Glomerular visceral epithelial cell (primary cell): ENCODE measurements around the gene VMAC.
"Not testable (repeated sequence)": the region's sequence is repeated elsewhere in the genome, so short reads cannot be mapped to it uniquely, and the experiment has no call there.

Source experiments
- DNase-seq: peaks from one replicate; pipeline ENCODE4 v3.0.0-alpha.2; 2016; ENCODE audit errors: extremely low spot score

Gene VMAC

DNA sequence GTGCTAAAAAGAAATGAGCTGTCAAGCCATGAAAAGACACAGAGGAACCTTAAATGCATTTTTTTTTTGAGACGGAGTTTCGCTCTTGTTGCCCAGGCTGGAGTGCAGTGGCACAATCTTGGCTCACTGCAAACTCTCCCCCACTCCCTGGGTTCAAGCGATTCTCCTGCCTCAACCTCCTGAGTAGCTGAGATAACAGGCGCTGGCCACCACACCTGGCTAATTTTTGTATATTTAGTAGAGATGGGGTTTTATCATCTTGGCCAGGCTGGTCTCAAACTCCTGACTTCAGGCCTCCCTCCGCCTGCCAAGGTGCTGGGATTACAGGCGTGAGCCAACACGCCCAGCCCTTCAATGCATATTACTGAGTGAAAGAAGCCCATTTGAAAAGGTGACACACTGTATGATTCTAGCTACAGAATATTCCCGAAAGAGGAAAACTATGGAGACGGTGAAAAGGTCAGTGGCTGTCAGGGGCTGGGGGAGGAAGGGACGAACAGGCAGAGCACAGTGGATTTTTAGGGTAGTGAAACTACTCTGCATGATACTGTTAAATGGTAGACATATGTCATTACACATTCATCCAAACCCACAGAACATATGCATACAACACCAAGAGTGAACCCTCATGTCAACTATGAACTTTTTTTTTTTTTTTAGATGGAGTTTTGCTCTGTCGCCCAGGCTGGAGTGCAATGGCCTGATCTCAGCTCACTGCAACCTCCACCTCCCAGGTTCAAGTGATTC, 20.4 kb upstream of the VMAC start:
- not testable (repeated sequence) for DNase-seq

DNA sequence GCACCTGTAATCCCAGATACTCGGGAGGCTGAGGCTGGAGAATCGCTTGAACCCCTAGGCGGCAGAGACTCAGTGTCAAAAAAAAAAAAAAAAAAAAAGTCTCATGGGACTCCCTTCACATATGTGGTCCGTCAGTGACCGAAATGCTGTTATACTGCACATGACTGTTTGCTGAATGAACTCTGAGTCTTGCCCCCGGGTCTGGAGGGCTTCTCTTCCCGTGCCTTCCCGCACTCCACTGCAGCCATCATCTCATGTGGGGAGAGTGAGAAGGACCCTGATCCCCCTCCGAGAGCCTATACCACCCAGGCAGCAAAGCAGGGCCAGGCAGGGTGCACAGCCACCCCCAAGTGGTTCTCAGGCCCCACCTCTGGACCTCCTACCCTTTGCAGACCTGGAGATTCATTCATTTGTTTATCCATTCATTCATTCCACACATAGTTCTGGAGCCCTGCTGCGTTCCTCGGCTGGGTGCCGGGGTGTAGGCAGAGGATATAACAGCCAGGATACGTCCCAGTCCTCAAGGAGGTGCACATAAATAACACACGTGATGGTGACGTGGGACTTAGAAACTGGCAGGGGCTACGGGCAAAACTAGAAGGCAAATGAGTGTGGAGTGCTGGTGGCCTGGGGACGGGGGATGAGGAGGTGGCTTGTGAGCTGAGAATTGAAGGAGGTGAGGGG, 15.2 kb upstream of the VMAC start:
- DNase-seq = no peak

DNA sequence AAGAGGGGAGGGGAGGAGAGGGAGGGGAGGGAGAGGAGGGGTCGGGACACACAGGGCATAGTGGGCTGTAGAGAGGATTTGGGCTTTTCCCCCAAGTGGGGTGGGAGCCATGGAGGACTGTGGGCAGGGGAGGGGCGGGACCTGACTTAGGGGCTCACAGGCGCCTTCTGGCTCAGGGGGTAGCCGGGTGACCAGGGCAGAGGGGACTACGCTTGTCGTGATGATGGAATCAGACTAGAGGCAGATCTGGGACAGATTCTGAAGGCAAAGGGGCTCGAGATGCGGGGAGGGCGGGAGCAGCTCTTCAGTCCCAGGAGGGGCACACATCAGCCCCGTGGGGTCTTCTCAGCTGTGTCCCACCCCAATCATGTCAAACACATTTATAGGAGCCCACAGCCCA, 14.6 kb upstream of the VMAC start:
- DNase-seq = no peak

DNA sequence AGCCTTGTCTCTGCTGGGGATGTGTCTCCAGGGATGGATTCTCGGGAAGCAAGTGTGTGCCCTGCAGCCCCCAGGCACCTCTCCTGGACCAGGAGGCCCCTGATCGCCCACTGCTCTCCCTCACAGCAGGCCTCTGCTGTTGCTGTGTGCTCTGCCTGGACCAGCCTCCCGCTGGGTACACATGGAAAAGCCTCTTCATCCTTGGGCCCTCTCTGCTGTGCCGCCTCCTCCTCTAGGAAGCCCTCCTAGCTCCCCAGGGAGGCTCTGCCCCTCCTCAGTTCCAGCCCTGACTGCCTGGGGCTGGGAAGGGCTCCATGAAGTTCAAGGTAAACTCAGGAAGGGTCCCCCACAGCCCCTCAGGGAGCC, 13.1 kb upstream of the VMAC start:
- no peak for DNase-seq

DNA sequence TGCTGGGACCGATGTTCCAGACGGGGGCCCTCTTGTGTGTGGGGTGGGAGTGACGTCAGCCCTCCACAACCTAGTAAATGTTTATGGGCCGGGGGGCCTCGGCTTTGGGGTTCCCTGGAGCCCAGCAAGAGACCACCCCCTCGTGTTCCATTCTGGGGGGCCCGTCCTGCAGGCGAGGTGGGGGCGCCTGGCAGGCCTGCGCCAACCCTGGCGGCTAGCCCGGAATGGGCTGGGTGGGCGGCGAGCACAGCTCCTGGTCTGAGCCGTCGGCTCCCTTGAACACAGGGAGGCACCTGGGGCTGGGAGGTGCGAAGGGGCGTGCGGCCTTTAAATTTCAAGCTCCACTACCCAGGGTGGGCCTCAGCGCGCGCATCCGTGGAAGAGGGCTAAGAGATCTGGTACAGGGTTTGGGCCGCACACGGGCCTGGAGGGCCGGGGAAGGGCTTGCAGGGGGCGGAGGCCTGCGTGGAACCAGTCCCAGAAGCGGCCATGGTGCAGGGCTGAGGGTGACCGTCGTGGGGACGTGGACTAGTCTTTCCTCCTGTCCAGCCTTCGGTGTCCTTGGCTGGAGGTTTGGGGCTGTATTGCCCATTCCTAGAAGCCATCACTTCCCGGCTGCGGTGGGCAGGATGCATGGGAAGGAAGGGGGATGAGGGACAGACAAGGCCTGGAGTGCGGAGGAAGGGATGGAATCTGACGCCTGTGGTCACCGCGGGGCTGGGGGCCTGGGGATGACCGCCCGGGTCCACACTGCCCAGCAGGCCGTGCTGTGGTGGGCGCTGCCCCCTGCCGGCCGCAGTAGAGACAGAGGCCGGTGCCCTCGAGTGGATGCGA, 12.5 kb upstream of the VMAC start:
- DNase-seq = peak; percentile 64

DNA sequence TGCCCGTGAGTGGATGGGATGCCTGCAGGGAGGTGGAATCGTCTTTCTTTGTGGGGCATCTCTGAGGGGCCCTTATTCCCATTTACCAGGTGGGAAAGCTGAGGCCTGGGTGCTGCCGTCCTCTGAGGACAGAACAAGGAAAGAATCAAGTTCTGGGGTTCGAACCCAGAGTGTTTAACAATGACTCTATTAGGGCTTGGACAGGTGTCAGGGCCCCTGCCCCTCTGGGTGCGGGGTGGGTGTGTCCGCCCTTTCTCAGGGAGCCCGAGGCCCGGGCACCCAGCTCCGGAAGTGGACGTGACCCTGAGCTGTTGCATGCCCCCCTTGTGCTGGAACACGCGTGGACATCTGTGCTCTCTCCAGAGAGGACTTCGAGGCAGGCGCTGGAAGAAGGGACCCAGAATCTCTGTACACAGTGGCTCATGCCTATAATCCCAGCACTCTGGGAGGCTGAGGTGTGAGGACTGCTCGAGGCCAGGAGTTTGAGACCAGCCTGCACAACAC, 11.8 kb upstream of the VMAC start:
- DNase-seq = no peak

GRCh38 chr19:5893296-5893903, 11.3 kb upstream of the VMAC start:
- DNase-seq = no peak

- no peak for DNase-seq
Measured at GRCh38 chr19:5893907-5894703, 10.6 kb upstream of the VMAC start.

DNA sequence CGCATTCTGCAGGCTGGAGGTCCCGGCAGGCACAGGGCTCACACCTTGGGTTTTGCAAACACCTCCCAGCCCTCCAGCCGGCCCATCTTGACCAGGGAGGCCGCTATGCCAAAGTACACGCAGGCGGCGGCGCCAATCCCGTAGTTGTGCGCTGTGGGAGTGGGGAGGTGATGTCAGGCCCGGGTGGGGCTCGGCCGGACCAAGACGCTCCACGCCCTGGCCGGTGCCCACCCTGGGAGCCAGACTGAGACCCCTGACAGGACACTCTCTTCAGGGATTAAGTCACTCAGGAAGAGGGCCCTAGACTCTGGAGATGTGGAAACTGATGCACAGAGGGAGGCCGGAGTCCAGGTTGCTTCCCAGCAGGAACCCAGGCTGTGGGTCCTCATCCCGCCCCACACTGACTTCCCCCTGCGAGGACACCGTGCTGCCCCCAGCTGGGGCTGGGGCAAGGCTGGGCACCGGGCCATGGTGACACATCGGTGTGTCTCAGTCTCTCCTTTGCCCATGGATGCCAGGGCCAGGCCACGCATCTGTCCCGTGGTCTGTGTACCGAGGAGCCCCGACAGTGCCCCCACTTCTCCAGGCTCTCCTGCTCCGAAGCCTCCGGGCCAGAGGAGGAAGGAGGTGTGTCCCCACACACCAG, 9.8 kb upstream of the VMAC start:
- no peak for DNase-seq

GRCh38 chr19:5895409-5895808, 9.3 kb upstream of the VMAC start:
- no peak for DNase-seq

- no peak for DNase-seq
Measured at GRCh38 chr19:5895890-5896289, 8.8 kb upstream of the VMAC start.

- DNase-seq = no peak
Measured at GRCh38 chr19:5896365-5897076, 8.2 kb upstream of the VMAC start.

GRCh38 chr19:5897189-5897969, 7.3 kb upstream of the VMAC start:
- DNase-seq = no peak

DNA sequence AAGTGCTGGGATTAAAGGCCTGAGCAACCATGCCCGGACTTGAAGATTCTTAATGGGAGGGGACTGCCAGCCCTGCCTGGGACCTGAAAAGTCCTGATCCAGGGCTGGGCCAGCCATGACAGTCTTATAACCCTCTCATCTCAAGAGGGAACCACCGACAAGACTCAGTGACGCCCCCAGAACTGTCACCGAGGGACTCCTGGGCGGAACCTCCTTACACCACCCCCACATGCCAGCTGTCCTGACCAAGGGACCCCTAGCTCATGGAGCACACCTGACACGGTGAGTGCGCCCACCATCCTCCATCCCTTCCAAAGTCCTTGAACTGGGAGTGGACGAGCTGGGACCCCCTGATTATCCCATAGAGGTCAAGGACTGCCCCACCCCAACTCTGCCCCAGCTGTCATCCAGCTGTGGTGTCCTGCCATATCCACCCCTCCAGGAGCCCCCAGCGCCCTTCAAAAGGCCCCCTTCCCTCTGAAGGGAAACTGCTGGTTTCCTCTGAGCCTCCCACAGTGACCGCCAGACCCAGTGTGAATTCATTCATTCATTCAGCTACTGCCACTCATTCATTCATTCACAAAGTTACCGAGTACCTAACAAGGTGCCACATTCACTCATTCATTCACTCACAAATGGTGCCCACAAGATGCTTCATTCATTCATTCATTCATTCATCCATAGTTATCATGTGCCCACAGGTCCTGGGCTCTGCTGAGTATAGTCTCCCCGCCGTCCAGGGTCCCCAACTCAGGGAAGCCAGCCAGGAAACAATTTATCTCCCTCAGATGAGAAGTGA, 4.7 kb upstream of the VMAC start:
- DNase-seq = no peak

DNA sequence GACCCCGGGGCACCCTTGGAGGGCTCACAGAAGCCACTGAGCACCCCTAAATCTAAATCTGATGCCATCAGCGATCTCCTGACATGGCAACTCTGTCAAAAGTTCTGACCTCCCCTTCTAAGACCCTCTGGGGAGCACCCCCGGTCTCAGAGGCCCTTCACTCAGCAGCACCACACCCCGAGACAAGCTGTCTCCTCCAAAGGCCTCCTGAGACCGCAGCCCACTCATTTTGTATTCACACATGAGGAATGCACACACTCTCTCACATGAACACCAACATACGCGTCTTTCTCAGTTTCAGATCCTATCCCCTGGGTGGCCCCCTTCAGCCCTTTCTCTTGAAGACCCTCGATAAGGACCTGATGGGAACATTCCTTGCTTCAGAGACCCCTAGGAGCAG, 3.7 kb upstream of the VMAC start:
- DNase-seq = no peak

DNA sequence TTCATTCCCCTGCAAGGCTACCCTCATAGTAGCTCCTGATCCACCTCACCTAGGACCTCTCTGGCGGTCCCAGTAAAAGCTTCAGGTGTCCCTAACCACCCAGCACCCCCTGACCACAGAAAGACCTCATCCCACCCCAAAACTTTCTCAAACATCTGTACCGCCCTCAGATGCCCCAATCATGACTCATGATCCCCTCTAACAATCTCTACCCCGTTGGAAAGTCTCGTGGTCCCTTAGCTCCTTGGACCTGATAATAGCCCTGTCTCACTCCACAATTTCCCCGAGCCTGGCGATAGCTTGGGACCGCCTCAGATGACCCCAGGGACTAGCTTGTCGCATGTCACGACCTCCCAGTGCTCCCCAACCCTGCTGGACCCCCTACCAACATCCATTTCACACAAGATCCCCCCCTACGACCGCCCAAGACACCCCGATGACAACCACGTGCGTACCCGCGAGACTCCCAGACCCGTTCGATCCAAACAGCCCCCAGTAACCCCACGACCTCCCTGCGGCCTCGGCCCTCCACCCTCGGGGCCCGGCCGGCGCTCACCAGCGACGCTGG, 1.5 kb upstream of the VMAC start:
- DNase-seq = peak; percentile 40

- DNase-seq = peak; percentile 96
Measured at GRCh38 chr19:5903624-5904351, 884 bp upstream of the VMAC start, which contains the start of gene NDUFA11. Gene NDUFA11 (minus strand): TSS chr19:5903790. CDS start chr19:5903708, 82 bp downstream.
